HL-60 (cell line): ENCODE data around the gene KLHL24.
A peak's percentile ranks its signal among the peaks of the same experiment; 100 is the strongest.

Experiments
- DNase-seq, 2 experiments: peaks; one replicate each; pipeline ENCODE4 v3.0.0-alpha.2; 2010 to 2020; ENCODE audit warnings: low read depth in 1 of 2, low spot score in 1 of 2
- H3K27ac ChIP-seq: fragments of 250-450 bp; sonication (Bioruptor Pico); replicated peaks from 2 replicates; pipeline ENCODE4 v1.5.1; 2020; ENCODE audit warnings: mild to moderate bottlenecking, moderate library complexity
- H3K27me3 ChIP-seq: fragments of 250-450 bp; sonication (Bioruptor Pico); 2 replicates; pipeline ENCODE4 v1.5.1; 2021; ENCODE audit warnings: mild to moderate bottlenecking, moderate library complexity; ENCODE audit not compliant: insufficient read depth, poor library complexity, severe bottlenecking
- H3K4me3 ChIP-seq: replicated peaks from 2 replicates; pipeline ENCODE4 v1.5.1; 2011; ENCODE audit warnings: mild to moderate bottlenecking, control low read depth, low read length; ENCODE audit not compliant: insufficient read depth
- CTCF ChIP-seq: IDR thresholded peaks from one replicate; pipeline ENCODE4 v1.5.1; 2011; ENCODE audit warnings: low read length, control low read depth, inconsistent platforms; ENCODE audit not compliant: insufficient read depth
- GABPA ChIP-seq: IDR thresholded peaks from 2 replicates; pipeline ENCODE4 v1.6.1; 2012; ENCODE audit warnings: low read depth
- POLR2AphosphoS5 ChIP-seq: IDR thresholded peaks from 2 replicates; pipeline ENCODE4 v1.6.1; 2012; ENCODE audit warnings: low read depth
- REST ChIP-seq: IDR thresholded peaks from 2 replicates; pipeline ENCODE4 v1.6.1; 2012; ENCODE audit warnings: low read depth; ENCODE audit not compliant: insufficient replicate concordance
- SPI1 ChIP-seq: IDR thresholded peaks from 2 replicates; pipeline ENCODE4 v1.6.1; 2012; ENCODE audit warnings: low read depth, mild to moderate bottlenecking, borderline replicate concordance

Gene KLHL24

GRCh38 chr3:183697610-183698317, 62.3 kb downstream of the KLHL24 start, which contains the start of gene YEATS2:
TSS of gene YEATS2 (plus strand) at chr3:183697797. CDS start at chr3:183715163, 17,366 bp downstream.
- TF ChIP-seq GABPA, result no peak
- TF ChIP-seq POLR2AphosphoS5, result peak; percentile 66
- no peak for TF ChIP-seq REST
- no peak for TF ChIP-seq SPI1
- Histone ChIP-seq H3K4me3 (peak within 1 kb of the TSS; percentile 95), H3K27ac (peak within 1 kb of the TSS; percentile 84), H3K27me3 (no peaks in the 10 kb centered on the region)
- peak; percentile 52 to 73 for DNase-seq

GRCh38 chr3:183698318-183698751, 62.9 kb downstream of the KLHL24 start:
- DNase-seq, result peak in 1 of 2 experiments; percentile 29
- peak overlapping the region; percentile 95 for H3K4me3 ChIP-seq
- H3K27me3 ChIP-seq, result no peaks in the 10 kb centered on the region
- TF ChIP-seq CTCF (no peak), SPI1 (no peak), GABPA (no peak), REST (no peak), POLR2AphosphoS5 (no peak; the same call in 1 of the 2 replicates)
- peak overlapping the region; percentile 84 for H3K27ac ChIP-seq

GRCh38 chr3:183698756-183699155, 63.3 kb downstream of the KLHL24 start:
- no peaks in the 10 kb centered on the region for H3K27me3 ChIP-seq
- peak; percentile 51 to 70 for DNase-seq
- TF ChIP-seq SPI1 (peak; percentile 34; the same call in 1 of the 2 replicates), CTCF (no peak)
- peak overlapping the region; percentile 84 for H3K27ac ChIP-seq
- H3K4me3 ChIP-seq, result peak overlapping the region; percentile 95

GRCh38 chr3:183699238-183699947, 64.0 kb downstream of the KLHL24 start:
- no peaks in the 10 kb centered on the region for H3K27me3 ChIP-seq
- TF ChIP-seq POLR2AphosphoS5, result no peak
- TF ChIP-seq CTCF, result no peak
- TF ChIP-seq GABPA, result no peak
- no peak for TF ChIP-seq SPI1
- DNase-seq, result peak in 1 of 2 experiments; percentile 5
- H3K27ac ChIP-seq, result no peak overlapping the region; the same call in 1 of the 2 replicates
- H3K4me3 ChIP-seq, result peak overlapping the region; percentile 95
